Measurements from ENCODE around the gene HEBP1.

The HEBP1 gene

DNA sequence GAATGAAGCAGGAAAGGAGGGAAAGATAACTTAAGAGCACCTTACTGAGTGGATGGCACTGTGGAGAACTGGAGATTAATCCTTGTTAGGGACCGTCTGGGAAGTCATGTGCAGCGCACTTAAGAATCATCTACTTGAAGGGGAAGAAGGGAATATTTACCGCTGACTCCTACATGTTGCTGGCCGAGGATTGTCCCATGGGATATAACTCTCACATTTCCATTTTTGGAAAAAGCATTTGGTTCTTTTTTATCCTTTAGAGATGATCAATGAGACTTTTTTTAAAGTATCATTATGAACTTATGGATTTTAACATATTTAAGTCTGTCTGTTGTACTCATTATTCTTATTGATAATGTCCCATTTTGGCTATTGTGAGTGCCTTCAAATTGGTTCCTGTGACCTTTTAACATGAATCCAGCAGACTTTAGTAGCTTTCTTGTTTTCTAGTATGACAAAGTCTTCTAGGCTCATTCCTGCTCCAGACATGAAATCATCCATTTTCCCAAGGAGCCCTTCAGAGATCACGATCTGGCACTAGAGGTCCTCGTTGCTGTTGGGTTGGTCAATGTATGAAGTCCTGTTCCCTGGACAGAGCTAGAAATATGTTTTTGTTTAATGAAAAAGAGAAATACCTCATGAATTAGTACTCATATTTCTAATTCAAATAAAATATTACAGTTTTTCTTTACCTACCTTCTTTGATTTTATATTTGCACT, 23.9 kb upstream of the HEBP1 start:
- DNase-seq (ENCODE audit: low spot score) = no peak

GRCh38 chr12:13022851-13023271, 22.8 kb upstream of the HEBP1 start:
- DNase-seq (ENCODE audit: low spot score) = no peak

DNA sequence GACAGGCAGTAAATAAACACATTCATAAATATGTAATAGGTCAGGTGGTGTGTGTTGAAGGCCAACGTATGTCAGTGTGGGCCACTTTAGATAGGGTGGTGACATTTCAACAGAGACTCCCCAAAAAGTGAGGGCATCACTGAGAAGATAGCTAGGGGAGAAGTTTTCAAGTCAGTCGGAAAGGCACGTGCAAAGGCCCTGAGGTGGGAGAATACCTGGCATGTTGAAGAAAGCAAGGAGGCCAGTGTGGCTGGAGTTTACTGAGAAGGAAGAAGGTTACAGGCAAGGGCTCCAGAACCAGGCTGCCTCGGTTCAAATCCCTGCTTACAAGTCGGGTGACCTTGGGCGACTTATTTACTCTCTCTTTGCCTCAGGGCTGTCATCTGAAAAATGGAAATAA, 11.0 kb upstream of the HEBP1 start:
- DNase-seq (ENCODE audit: low spot score) = no peak

- DNase-seq (ENCODE audit: low spot score) = no peak
Observed at GRCh38 chr12:13008741-13009380, 8.8 kb upstream of the HEBP1 start.

- DNase-seq (ENCODE audit: low spot score) = no peak
Observed at GRCh38 chr12:13007496-13008233, 7.6 kb upstream of the HEBP1 start.

- DNase-seq (ENCODE audit: low spot score) = no peak
Observed at GRCh38 chr12:13005649-13006048, 5.6 kb upstream of the HEBP1 start.

- no peak for DNase-seq (ENCODE audit: low spot score)
Observed at GRCh38 chr12:13004986-13005385, 4.9 kb upstream of the HEBP1 start.

GRCh38 chr12:13004361-13004760, 4.3 kb upstream of the HEBP1 start:
- DNase-seq (ENCODE audit: low spot score) = no peak

- DNase-seq (ENCODE audit: low spot score) = no peak
Observed at GRCh38 chr12:13002301-13003097, 2.4 kb upstream of the HEBP1 start.

- no peak for DNase-seq (ENCODE audit: low spot score)
Observed at GRCh38 chr12:13001775-13002040, 1.6 kb upstream of the HEBP1 start.

GRCh38 chr12:13000925-13001774, 1.1 kb upstream of the HEBP1 start:
- peak; percentile 74 for DNase-seq (ENCODE audit: low spot score)

- peak; percentile 74 for DNase-seq (ENCODE audit: low spot score)
Observed at GRCh38 chr12:13000616-13000924, 505 bp upstream of the HEBP1 start.

DNA sequence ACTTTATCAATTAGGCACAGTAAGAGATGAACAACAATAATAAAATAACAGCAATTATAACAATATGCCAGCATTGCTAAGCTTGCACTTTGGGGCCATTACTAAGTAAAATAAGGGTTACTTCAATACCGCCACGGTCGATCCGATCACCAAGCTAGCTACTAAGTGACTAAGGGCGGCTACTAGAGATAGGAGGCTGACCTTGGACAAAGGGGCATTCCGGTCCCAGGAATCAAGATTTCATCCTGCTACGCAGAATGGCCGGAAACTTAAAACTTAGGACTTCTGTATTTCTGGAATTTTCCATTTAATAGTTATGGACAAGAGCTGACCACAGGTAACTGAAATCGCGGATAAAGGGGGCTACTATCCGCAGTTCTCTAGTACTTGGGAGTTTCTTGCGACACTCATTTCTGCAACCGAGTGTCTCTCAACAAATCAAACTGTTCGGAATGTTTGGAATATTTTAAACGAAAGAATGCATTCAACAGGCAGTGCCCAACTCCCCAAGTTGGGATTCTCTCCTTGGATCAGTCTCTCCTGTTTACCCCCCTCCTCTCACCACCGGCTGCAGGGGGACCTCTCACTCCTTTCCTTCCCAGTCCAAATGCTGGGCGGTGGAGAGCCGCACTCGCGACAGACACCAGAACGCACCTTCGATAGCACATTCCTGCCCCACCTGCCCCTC, 650 bp downstream of the HEBP1 start:
- no peak for DNase-seq (ENCODE audit: low spot score)

DNA sequence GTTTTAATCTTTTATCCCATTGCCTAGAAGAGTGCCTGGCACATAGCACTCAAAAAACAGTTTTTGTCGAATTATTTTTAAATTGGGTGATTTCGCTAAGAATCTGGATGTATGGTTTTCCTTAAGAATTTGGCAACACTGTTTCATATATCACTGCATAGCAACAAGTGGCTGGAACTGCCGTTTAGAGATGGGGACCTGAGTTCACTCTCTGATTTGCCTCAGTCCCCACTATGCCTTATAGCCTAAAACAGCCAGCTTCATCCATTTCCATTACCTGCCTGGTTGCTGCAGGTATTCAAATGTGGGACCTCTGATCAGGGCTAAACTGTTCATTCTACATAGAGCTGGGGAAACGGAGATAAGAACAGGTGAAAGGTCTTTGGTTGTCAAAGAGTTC, 1.8 kb downstream of the HEBP1 start:
- no peak for DNase-seq (ENCODE audit: low spot score)

GRCh38 chr12:12997734-12998133, 2.3 kb downstream of the HEBP1 start:
- no peak for DNase-seq (ENCODE audit: low spot score)

- no peak for DNase-seq (ENCODE audit: low spot score)
Observed at GRCh38 chr12:12997156-12997555, 2.9 kb downstream of the HEBP1 start.

DNA sequence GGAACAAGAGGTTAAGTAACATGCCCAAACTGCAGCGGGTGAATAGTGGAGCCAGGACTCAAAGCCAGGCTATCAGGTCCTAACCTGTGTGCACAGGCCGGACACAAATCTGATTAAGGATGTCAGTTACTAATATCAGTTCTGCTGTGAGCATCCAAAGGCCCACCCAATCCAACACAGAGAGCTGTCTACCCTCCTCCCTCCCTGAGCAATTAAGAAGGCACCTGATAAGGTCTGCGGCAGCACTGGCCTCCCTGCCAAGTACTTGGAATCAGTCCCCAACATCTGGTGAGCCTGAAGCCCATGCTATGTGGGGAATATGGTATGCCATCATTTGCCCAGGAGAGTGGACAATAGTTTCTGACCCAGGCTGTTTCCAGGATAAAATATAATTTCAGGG, 3.9 kb downstream of the HEBP1 start:
- DNase-seq (ENCODE audit: low spot score) = no peak

DNA sequence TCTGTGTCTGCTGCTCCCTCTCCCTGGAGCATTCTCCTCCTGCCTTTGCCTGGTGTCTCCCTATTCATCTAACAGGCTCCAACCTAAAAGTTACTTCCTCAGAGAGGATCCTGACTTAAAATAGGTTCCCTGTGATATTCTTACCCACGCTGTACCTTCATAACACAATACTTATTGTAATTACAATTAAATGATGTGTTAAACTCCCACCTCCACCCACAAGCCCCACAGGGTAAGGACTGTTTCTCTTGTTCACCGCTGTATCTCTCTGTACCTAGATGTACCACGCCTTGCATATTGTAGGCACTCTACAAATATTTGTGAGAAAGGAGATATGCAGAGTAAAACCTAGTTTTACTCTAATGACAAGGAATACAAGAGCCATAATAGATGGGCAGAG, 5.0 kb downstream of the HEBP1 start:
- no peak for DNase-seq (ENCODE audit: low spot score)

DNA sequence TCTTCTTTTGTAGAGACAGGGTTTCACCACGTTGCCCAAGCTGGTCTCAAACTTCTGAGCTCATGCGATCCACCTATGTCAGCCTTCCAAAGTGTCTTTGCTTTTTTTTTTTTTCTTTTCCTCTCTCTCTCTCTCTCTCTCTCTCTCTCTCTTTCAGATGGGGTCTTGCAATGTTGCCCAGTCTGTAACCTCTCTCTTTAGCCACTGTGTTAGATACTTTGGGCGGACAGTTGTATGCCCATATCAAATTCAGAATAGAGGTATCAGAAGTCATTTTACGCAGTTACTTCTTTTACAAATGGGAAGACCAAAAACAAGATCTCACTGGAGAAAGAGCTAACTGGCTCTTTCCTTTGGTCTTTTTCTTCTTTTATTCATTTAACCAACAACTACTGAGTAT, 6.7 kb downstream of the HEBP1 start:
- DNase-seq (ENCODE audit: low spot score) = no peak

GRCh38 chr12:12992418-12993130, 7.5 kb downstream of the HEBP1 start:
- DNase-seq (ENCODE audit: low spot score) = no peak

All from SW480 (cell line).